IPS-18a (cell line): ENCODE data around the gene MICU2.

Experiments
- H3K27ac ChIP-seq: one replicate; pipeline ENCODE4 v1.5.1; 2013; ENCODE audit warnings: low read length
- H3K27me3 ChIP-seq: one replicate; pipeline ENCODE4 v1.6.1; 2013; ENCODE audit warnings: mild to moderate bottlenecking, low read length; ENCODE audit not compliant: control insufficient read depth, insufficient read depth
- H3K36me3 ChIP-seq: one replicate; pipeline ENCODE4 v1.6.1; 2013; ENCODE audit warnings: low read depth, low read length; ENCODE audit not compliant: control insufficient read depth
- H3K4me1 ChIP-seq: one replicate; pipeline ENCODE4 v1.6.1; 2013; ENCODE audit warnings: low read depth, low read length; ENCODE audit not compliant: control insufficient read depth
- H3K4me3 ChIP-seq: one replicate; pipeline ENCODE4 v1.5.1; 2013; ENCODE audit warnings: low read length
- H3K9ac ChIP-seq: one replicate; pipeline ENCODE4 v1.6.1; 2013; ENCODE audit warnings: mild to moderate bottlenecking, low read length, moderate library complexity
- H3K9me3 ChIP-seq: one replicate; pipeline ENCODE4 v1.6.1; 2013; ENCODE audit warnings: low read depth, low read length; ENCODE audit not compliant: control insufficient read depth

MICU2 gene

GRCh38 chr13:21475115-21475514, 128.9 kb downstream of the MICU2 start:
- Histone ChIP-seq H3K9me3 (no peaks in the 10 kb centered on the region), H3K9ac (no peak overlapping the region), H3K36me3 (no peaks in the 10 kb centered on the region), H3K27me3 (no peaks in the 10 kb centered on the region), H3K27ac (no peak overlapping the region), H3K4me1 (no peaks in the 10 kb centered on the region), H3K4me3 (no peak overlapping the region)

GRCh38 chr13:21470785-21471184, 133.2 kb downstream of the MICU2 start:
- Histone ChIP-seq H3K9me3 (no peaks in the 10 kb centered on the region), H3K36me3 (no peaks in the 10 kb centered on the region), H3K9ac (no peak overlapping the region), H3K27me3 (no peaks in the 10 kb centered on the region), H3K4me3 (no peak overlapping the region), H3K27ac (no peak overlapping the region), H3K4me1 (peaks cover 2% of the 10 kb centered on the region)

GRCh38 chr13:21466527-21466926, 137.4 kb downstream of the MICU2 start:
- H3K27me3 ChIP-seq = no peaks in the 10 kb centered on the region
- H3K27ac ChIP-seq = no peak overlapping the region
- H3K4me3 ChIP-seq = no peak overlapping the region
- H3K4me1 ChIP-seq = peaks cover 5% of the 10 kb centered on the region
- no peaks in the 10 kb centered on the region for H3K36me3 ChIP-seq
- H3K9me3 ChIP-seq = no peaks in the 10 kb centered on the region
- no peak overlapping the region for H3K9ac ChIP-seq

GRCh38 chr13:21465710-21466160, 138.2 kb downstream of the MICU2 start:
- H3K27ac ChIP-seq = peak overlapping the region; percentile 9
- H3K36me3 ChIP-seq = no peaks in the 10 kb centered on the region

GRCh38 chr13:21463424-21463823, 140.5 kb downstream of the MICU2 start:
- no peaks in the 10 kb centered on the region for H3K9me3 ChIP-seq
- H3K36me3 ChIP-seq = no peaks in the 10 kb centered on the region
- peaks cover 5% of the 10 kb centered on the region for H3K4me1 ChIP-seq

More at GRCh38 chr13:21465710-21466160, 138.2 kb downstream of the MICU2 start:
- Histone ChIP-seq H3K27me3 (no peaks in the 10 kb centered on the region), H3K9ac (no peak overlapping the region), H3K4me3 (no peak overlapping the region), H3K9me3 (no peaks in the 10 kb centered on the region), H3K4me1 (peaks cover 5% of the 10 kb centered on the region)

GRCh38 chr13:21461131-21461530, 142.8 kb downstream of the MICU2 start:
- H3K4me1 ChIP-seq = peaks cover 17% of the 10 kb centered on the region
- H3K27me3 ChIP-seq = no peaks in the 10 kb centered on the region
- no peak overlapping the region for H3K9ac ChIP-seq
- no peak overlapping the region for H3K4me3 ChIP-seq
- no peak overlapping the region for H3K27ac ChIP-seq
- H3K36me3 ChIP-seq = no peaks in the 10 kb centered on the region
- no peaks in the 10 kb centered on the region for H3K9me3 ChIP-seq

More at GRCh38 chr13:21463424-21463823, 140.5 kb downstream of the MICU2 start:
- no peak overlapping the region for H3K9ac ChIP-seq
- H3K4me3 ChIP-seq = no peak overlapping the region
- no peak overlapping the region for H3K27ac ChIP-seq
- no peaks in the 10 kb centered on the region for H3K27me3 ChIP-seq

- H3K9ac ChIP-seq = peak within 1 kb of the TSS; percentile 94
- H3K4me1 ChIP-seq = peaks cover 12% of the 10 kb centered on the region
- H3K27me3 ChIP-seq = no peaks in the 10 kb centered on the region
- peak within 1 kb of the TSS; percentile 98 for H3K4me3 ChIP-seq
- no peaks in the 10 kb centered on the region for H3K9me3 ChIP-seq
- H3K36me3 ChIP-seq = no peaks in the 10 kb centered on the region
- peak within 1 kb of the TSS; percentile 73 for H3K27ac ChIP-seq
Observed at GRCh38 chr13:21458813-21459701, 144.9 kb downstream of the MICU2 start, which contains the start of gene ZDHHC20. Gene ZDHHC20, minus strand, starts transcription at chr13:21459303. Its CDS starts 132 bp downstream, at chr13:21459171.

GRCh38 chr13:21458451-21458812, 145.5 kb downstream of the MICU2 start:
- H3K27me3 ChIP-seq = no peaks in the 10 kb centered on the region
- no peaks in the 10 kb centered on the region for H3K36me3 ChIP-seq
- H3K9ac ChIP-seq = peak overlapping the region; percentile 94
- H3K9me3 ChIP-seq = no peaks in the 10 kb centered on the region
- peak overlapping the region; percentile 73 for H3K27ac ChIP-seq
- peaks cover 12% of the 10 kb centered on the region for H3K4me1 ChIP-seq
- peak overlapping the region; percentile 98 for H3K4me3 ChIP-seq

GRCh38 chr13:21453387-21454081, 150.4 kb downstream of the MICU2 start:
- Histone ChIP-seq H3K9me3 (no peaks in the 10 kb centered on the region), H3K4me3 (no peak overlapping the region), H3K36me3 (no peaks in the 10 kb centered on the region), H3K27me3 (no peaks in the 10 kb centered on the region), H3K4me1 (peaks cover 12% of the 10 kb centered on the region), H3K9ac (no peak overlapping the region), H3K27ac (no peak overlapping the region)

GRCh38 chr13:21450936-21451335, 153.0 kb downstream of the MICU2 start:
- H3K9me3 ChIP-seq = no peaks in the 10 kb centered on the region
- no peaks in the 10 kb centered on the region for H3K36me3 ChIP-seq
- no peak overlapping the region for H3K27ac ChIP-seq
- H3K4me3 ChIP-seq = no peak overlapping the region
- no peaks in the 10 kb centered on the region for H3K27me3 ChIP-seq
- no peak overlapping the region for H3K9ac ChIP-seq
- no peaks in the 10 kb centered on the region for H3K4me1 ChIP-seq

GRCh38 chr13:21446656-21447055, 157.3 kb downstream of the MICU2 start:
- H3K4me1 ChIP-seq = no peaks in the 10 kb centered on the region
- no peaks in the 10 kb centered on the region for H3K36me3 ChIP-seq
- no peak overlapping the region for H3K9ac ChIP-seq
- no peak overlapping the region for H3K27ac ChIP-seq
- no peaks in the 10 kb centered on the region for H3K27me3 ChIP-seq
- no peak overlapping the region for H3K4me3 ChIP-seq
- no peaks in the 10 kb centered on the region for H3K9me3 ChIP-seq
